GM12878 (cell line): ENCODE results near the gene CBR4. TPM values are rescaled to one million over a fixed set of nuclear protein-coding genes. Genes with fewer than 3 reads are reported as not detected.

ENCODE experiments used
- ATAC-seq: fragments of 200-7000 bp; cut with Tn5 transposase; 3 replicates; pipeline ENCODE4 v1.9.1; 2020; ENCODE audit warnings: mild to moderate bottlenecking, moderate library complexity
- BruUV-seq: library from RNA; stranded (reverse); fragments of 400-500 nt; replicated peaks from 2 replicates; lab custom pipeline; 2021; lab: Mats Ljungman, UMichigan
- CTCF ChIA-PET: fragments of 300-600 bp; sonication (Branson Sonifier 250); formaldehyde crosslinking; extraction: SDS; loops from one replicate; lab custom pipeline; 2021; ENCODE audit warnings: inconsistent platforms; lab: Yijun Ruan, JAX
- POLR2A ChIA-PET: fragments of 350-600 bp; formaldehyde crosslinking; extraction: SDS; loops from one replicate; lab custom pipeline; 2021; ENCODE audit warnings: inconsistent platforms; lab: Charles Lee
- RAD21 ChIA-PET: fragments of 300-600 bp; sonication (Branson Sonifier 250); formaldehyde crosslinking; loops from one replicate; lab custom pipeline; 2023; ENCODE audit warnings: antibody characterized with exemption; ENCODE audit not compliant: unreplicated experiment; lab: Charles Lee
- SMC1A ChIA-PET: fragments of 300-600 bp; sonication (Branson Sonifier 250); formaldehyde crosslinking; loops from one replicate; lab custom pipeline; 2023; ENCODE audit not compliant: unreplicated experiment, uncharacterized antibody; lab: Charles Lee
- DNase-seq: peaks from one replicate; pipeline ENCODE4 v3.0.0-alpha.2; 2011; ENCODE audit warnings: low read depth, low spot score
- FAIRE-seq: peaks from 3 replicates; lab custom pipeline; 2011; peaks lifted over from hg19 to GRCh38; lab: Jason Lieb, UNC
- H2AFZ ChIP-seq: 2 replicates; pipeline ENCODE4 v1.6.0; 2011; ENCODE audit warnings: low read depth, low read length, control low read depth; ENCODE audit not compliant: control insufficient read depth
- H3K27ac ChIP-seq: 2 replicates; pipeline ENCODE4 v1.5.1; 2011; ENCODE audit warnings: control low read depth; ENCODE audit not compliant: control insufficient read depth, insufficient read depth
- H3K27me3 ChIP-seq, 2 experiments: replicated peaks in 1 of 2; 2 replicates each; pipeline versions ENCODE4 v1.6.0 to v1.6.1; 2011; ENCODE audit warnings: low read length in 1 of 2; ENCODE audit not compliant: control insufficient read depth in 2 of 2, insufficient read depth in 2 of 2
- H3K36me3 ChIP-seq, 2 experiments: 2 replicates each; pipeline ENCODE4 v1.5.1; 2011; ENCODE audit warnings: low read length in 1 of 2; ENCODE audit not compliant: control insufficient read depth in 2 of 2, insufficient read depth in 2 of 2
- H3K4me1 ChIP-seq: 2 replicates; pipeline ENCODE4 v1.6.1; 2011; ENCODE audit warnings: mild to moderate bottlenecking, low read length, moderate library complexity, mixed read lengths; ENCODE audit not compliant: control insufficient read depth, insufficient read depth
- H3K4me2 ChIP-seq: 2 replicates; pipeline ENCODE4 v1.6.0; 2011; ENCODE audit warnings: control low read depth; ENCODE audit not compliant: control insufficient read depth, insufficient read depth
- H3K4me3 ChIP-seq: fragments of 200-600 bp; sonication (generic); 2 replicates; pipeline ENCODE4 v1.5.1; 2016
- H3K79me2 ChIP-seq: 2 replicates; pipeline ENCODE4 v1.6.0; 2011; ENCODE audit warnings: low read length; ENCODE audit not compliant: control insufficient read depth, insufficient read depth
- H3K9ac ChIP-seq: 2 replicates; pipeline ENCODE4 v1.8.0; 2011; ENCODE audit warnings: low read length, control low read depth, mixed read lengths; ENCODE audit not compliant: control insufficient read depth, insufficient read depth
- H3K9me3 ChIP-seq: replicated peaks from 3 replicates; pipeline ENCODE4 v1.5.1; 2011; ENCODE audit warnings: mild to moderate bottlenecking, low read length; ENCODE audit not compliant: control insufficient read depth, insufficient read depth
- H4K20me1 ChIP-seq: 2 replicates; pipeline ENCODE4 v1.6.0; 2011; ENCODE audit not compliant: control insufficient read depth, insufficient read depth
- CEBPB ChIP-seq, 2 experiments: fragments of 150-350 bp in 1 of 2; IDR thresholded peaks; 2 replicates each; pipeline ENCODE4 v1.6.1; 2012 to 2014; ENCODE audit warnings: low read depth in 2 of 2, low read length in 2 of 2, borderline replicate concordance in 1 of 2, inconsistent platforms in 1 of 2
- DPF2 ChIP-seq: fragments of 450-650 bp; IDR thresholded peaks from 2 replicates; pipeline ENCODE4 v1.6.1; 2017; ENCODE audit warnings: mild to moderate bottlenecking
- EZH2 ChIP-seq: IDR thresholded peaks from 2 replicates; pipeline ENCODE4 v1.6.1; 2012; ENCODE audit warnings: low read depth, mild to moderate bottlenecking, control low read depth, inconsistent platforms, low read length, borderline replicate concordance; ENCODE audit not compliant: control insufficient read depth
- GABPA ChIP-seq: IDR thresholded peaks from 2 replicates; pipeline ENCODE4 v1.6.1; 2014; ENCODE audit warnings: antibody characterized with exemption, low read depth, mild to moderate bottlenecking, inconsistent platforms
- HDAC2 ChIP-seq: fragments of 200-600 bp; sonication (generic); IDR thresholded peaks from 2 replicates; pipeline ENCODE4 v1.6.1; 2017
- KLF5 ChIP-seq: fragments of 450-650 bp; IDR thresholded peaks from 2 replicates; pipeline ENCODE4 v1.6.1; 2014; ENCODE audit warnings: mild to moderate bottlenecking; ENCODE audit not compliant: partially characterized antibody
- MTA2 ChIP-seq: fragments of 450-650 bp; IDR thresholded peaks from 2 replicates; pipeline ENCODE4 v1.6.1; 2016; ENCODE audit warnings: low read depth, mild to moderate bottlenecking, moderate library complexity
- MYC ChIP-seq: IDR thresholded peaks from 2 replicates; pipeline ENCODE4 v1.6.1; 2011; ENCODE audit warnings: mild to moderate bottlenecking, low read length, moderate library complexity, inconsistent platforms; ENCODE audit not compliant: insufficient read depth, insufficient replicate concordance, insufficient read length, severe bottlenecking
- NFXL1 ChIP-seq: fragments of 450-650 bp; IDR thresholded peaks from 2 replicates; pipeline ENCODE4 v1.6.1; 2017; ENCODE audit warnings: antibody characterized with exemption, mild to moderate bottlenecking, borderline replicate concordance
- NR2C2 ChIP-seq: IDR thresholded peaks from 2 replicates; pipeline ENCODE4 v1.6.1; 2011; ENCODE audit warnings: borderline replicate concordance, low read depth; ENCODE audit not compliant: control insufficient read depth, insufficient read length
- PAX8 ChIP-seq: fragments of 450-650 bp; IDR thresholded peaks from 2 replicates; pipeline ENCODE4 v1.6.1; 2017; ENCODE audit warnings: mild to moderate bottlenecking, moderate library complexity
- PML ChIP-seq: IDR thresholded peaks from 2 replicates; pipeline ENCODE4 v1.6.1; 2012; ENCODE audit warnings: low read length, inconsistent platforms
- PRDM15 ChIP-seq: fragments of 450-650 bp; formaldehyde crosslinking; IDR thresholded peaks from 2 replicates; pipeline ENCODE4 v1.4.0; 2020; ENCODE audit warnings: mild to moderate bottlenecking, moderate library complexity
- SIX5 ChIP-seq: IDR thresholded peaks from 2 replicates; pipeline ENCODE4 v1.6.1; 2011; ENCODE audit warnings: mild to moderate bottlenecking, low read depth, low read length, moderate library complexity; ENCODE audit not compliant: severe bottlenecking
- YY1 ChIP-seq: IDR thresholded peaks from 2 replicates; pipeline ENCODE4 v1.6.1; 2011; ENCODE audit warnings: low read depth, mild to moderate bottlenecking, low read length
- WGBS: methylation state at CpG from one replicate; pipeline ENCODE4 v1.1.6; 2016; ENCODE audit warnings: low lambda C conversion rate; ENCODE audit not compliant: insufficient replicate concordance, insufficient coverage; ENCODE audit errors: missing lambda C conversion rate; 5-methylcytosine and 5-hydroxymethylcytosine counted together
- in situ Hi-C: fragments of 300-500 bp; cut with MboI; formaldehyde crosslinking; loops from 9 replicates; pipeline ENCODE4 v1.14.3; 2018; ENCODE audit warnings: mixed read lengths
- intact Hi-C: fragments of 100-400 bp; cut with micrococcal nuclease; formaldehyde crosslinking; loops from one replicate; pipeline ENCODE4 v1.14.2; 2022; ENCODE audit not compliant: unreplicated experiment
- polyA plus RNA-seq, 11 experiments: library from polyadenylated mRNA; depleted of rRNA in 4 of 11; unstranded in 6 of 11; stranded (reverse) in 5 of 11; fragments of >200 nt; fragmentation: Nextera tagmentation in 4 of 11; fragmentation: Illumina TruSeq in 1 of 11; extraction: Ambion mirVana in 4 of 11; extraction: Trizol in 1 of 11; gene quantifications; 1 replicate in 1 of 11; 2 replicates in 10 of 11; pipeline versions ENCODE4 v1.2.1 to v1.2.3, GENCODE V29; 2011 to 2016; ENCODE audit warnings: inconsistent platforms in 2 of 11, missing spikeins in 2 of 11, low read depth in 1 of 11
- total RNA-seq, 4 experiments: library from RNA; depleted of rRNA in 3 of 4; stranded (reverse); fragments of >200 nt in 3 of 4; fragmentation: Illumina TruSeq in 1 of 4; extraction: Trizol in 1 of 4; gene quantifications; 2 replicates each; pipeline versions ENCODE4 v1.2.1 to v1.2.3, GENCODE V29; 2013 to 2021
- TF ChIP-seq, protein P1 (sequence below): IDR thresholded peaks from 2 replicates; pipeline ENCODE4 v1.6.1; 2012; ENCODE audit warnings: low read depth, low read length, improper control_type of control experiment
- TF ChIP-seq, protein P2 (sequence below): IDR thresholded peaks from 2 replicates; pipeline ENCODE4 v1.6.1; 2011; ENCODE audit warnings: mild to moderate bottlenecking, low read depth, low read length, moderate library complexity; ENCODE audit not compliant: insufficient replicate concordance
- TF ChIP-seq, protein P3 (sequence below): IDR thresholded peaks from 2 replicates; pipeline ENCODE4 v1.6.1; 2012; ENCODE audit warnings: low read depth, low read length, improper control_type of control experiment

CBR4 gene
- total and polyA plus RNA-seq, 10 of the 15 experiments (the other 5 are each of a cell fraction or from before 2014, with no cell fraction given), result 17.3 to 38.8 (median 24.8) TPM

DNA sequence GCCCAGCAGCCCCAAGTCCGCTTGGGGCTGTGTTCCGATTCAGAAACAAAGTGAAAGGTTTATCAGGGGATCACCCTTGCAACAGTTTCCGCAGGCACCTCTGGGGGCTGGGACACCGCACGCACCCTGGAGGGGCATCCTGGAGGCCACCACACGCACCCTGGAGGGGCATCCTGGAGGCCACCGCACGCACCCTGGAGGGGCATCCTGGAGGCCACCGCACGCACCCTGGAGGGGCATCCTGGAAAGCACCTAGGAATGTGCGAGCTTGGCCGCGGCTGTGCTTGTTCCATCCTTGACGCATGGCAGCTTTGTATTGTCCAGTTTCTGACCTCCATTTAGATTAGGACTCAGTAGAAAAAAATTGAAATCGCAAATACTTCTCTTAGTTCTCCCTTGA lies 21.3 kb upstream of the CBR4 start (continued):
- no peak for TF ChIP-seq NR2C2
- TF ChIP-seq, protein P1, sequence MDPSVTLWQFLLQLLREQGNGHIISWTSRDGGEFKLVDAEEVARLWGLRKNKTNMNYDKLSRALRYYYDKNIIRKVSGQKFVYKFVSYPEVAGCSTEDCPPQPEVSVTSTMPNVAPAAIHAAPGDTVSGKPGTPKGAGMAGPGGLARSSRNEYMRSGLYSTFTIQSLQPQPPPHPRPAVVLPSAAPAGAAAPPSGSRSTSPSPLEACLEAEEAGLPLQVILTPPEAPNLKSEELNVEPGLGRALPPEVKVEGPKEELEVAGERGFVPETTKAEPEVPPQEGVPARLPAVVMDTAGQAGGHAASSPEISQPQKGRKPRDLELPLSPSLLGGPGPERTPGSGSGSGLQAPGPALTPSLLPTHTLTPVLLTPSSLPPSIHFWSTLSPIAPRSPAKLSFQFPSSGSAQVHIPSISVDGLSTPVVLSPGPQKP, result no peak
- TF ChIP-seq DPF2, result no peak
- TF ChIP-seq, protein P2, sequence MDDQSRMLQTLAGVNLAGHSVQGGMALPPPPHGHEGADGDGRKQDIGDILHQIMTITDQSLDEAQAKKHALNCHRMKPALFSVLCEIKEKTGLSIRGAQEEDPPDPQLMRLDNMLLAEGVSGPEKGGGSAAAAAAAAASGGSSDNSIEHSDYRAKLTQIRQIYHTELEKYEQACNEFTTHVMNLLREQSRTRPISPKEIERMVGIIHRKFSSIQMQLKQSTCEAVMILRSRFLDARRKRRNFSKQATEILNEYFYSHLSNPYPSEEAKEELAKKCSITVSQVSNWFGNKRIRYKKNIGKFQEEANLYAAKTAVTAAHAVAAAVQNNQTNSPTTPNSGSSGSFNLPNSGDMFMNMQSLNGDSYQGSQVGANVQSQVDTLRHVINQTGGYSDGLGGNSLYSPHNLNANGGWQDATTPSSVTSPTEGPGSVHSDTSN, result no peak
- TF ChIP-seq PML, result no peak
- TF ChIP-seq MYC, result no peak
- TF ChIP-seq CEBPB (IDR thresholded peaks at IDR 0.05; ENCODE audit: borderline replicate concordance in 1 of 2, low read depth in 2 of 2, low read length in 2 of 2), result no peak
- no peak for TF ChIP-seq NFXL1
- no peak for TF ChIP-seq SIX5

DNA sequence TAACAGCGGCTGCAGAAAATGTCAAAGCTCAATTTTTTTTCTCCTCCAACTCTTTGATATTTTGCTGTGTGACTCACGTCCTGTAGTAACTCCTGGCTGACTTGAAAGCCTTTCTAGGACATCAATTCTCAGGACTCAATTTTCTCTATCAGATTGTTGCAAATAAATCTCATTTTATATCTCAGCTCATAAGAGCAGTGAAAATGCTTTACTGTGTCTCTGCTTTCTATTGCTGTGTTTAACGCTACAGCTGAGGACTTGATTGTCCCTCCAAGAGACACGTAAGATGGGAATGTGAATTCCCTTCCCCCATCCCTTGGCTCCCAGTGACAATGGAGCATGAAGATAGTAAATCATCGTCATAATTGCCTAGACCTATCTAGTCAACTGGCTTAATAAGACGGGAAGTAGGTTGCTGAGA lies 20.5 kb upstream of the CBR4 start:
- no peak for ATAC-seq
- intact Hi-C loops, result no loop called here
- RAD21 ChIA-PET, result no interaction called here
- TF ChIP-seq EZH2 (no peak), PRDM15 (CRISPR knock-in tag) (no peak), GABPA (no peak), KLF5 (no peak), PAX8 (no peak), YY1 (no peak), MTA2 (no peak), HDAC2 (no peak)
- TF ChIP-seq, protein P3, sequence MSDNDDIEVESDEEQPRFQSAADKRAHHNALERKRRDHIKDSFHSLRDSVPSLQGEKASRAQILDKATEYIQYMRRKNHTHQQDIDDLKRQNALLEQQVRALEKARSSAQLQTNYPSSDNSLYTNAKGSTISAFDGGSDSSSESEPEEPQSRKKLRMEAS, result no peak

More for the DNA sequence above, 20.5 kb upstream of the CBR4 start:
- H4K20me1 ChIP-seq, result no peaks in the 10 kb centered on the region
- BruUV-seq, result no TSS peak
- no peak overlapping the region for H2AFZ ChIP-seq
- ChIA-PET POLR2A (no interaction called here), CTCF (interaction anchor here (0.5 to 1.6 kb wide), 2 partner anchors 328 to 455 kb away, joined by 3 to 5 read pairs; no protein-coding TSS in a partner anchor), SMC1A (interaction anchor here (1.1 to 1.8 kb wide), 2 partner anchors 17 to 452 kb away, joined by 3 to 4 read pairs; no protein-coding TSS in a partner anchor)
- 68% methylated on average over 6 of the region's 6 CpGs for WGBS
- in situ Hi-C loops, result no loop called here
- H3K4me1 ChIP-seq, result no peaks in the 10 kb centered on the region
- H3K9ac ChIP-seq, result no peak overlapping the region
- H3K27ac ChIP-seq, result no peak overlapping the region
- DNase-seq (no peak), FAIRE-seq (no peak)
- no peaks in the 10 kb centered on the region for H3K79me2 ChIP-seq
- H3K4me3 ChIP-seq, result no peak overlapping the region
- H3K36me3 ChIP-seq, result no peaks in the 10 kb centered on the region
- no peaks in the 10 kb centered on the region; the same call in 2 of the 3 replicates for H3K9me3 ChIP-seq
- H3K27me3 ChIP-seq, result no peaks in the 10 kb centered on the region
- no peak overlapping the region for H3K4me2 ChIP-seq
